HUES64 (cell line): ENCODE measurements around the gene SEZ6L2. TPM values are rescaled to one million over a fixed set of nuclear protein-coding genes. Genes with fewer than 3 reads are reported as not detected.
"Not testable (repeated sequence)": the region's sequence is repeated elsewhere in the genome, so short reads cannot be mapped to it uniquely, and the experiment has no call there.

Experiments used
- H3K27ac ChIP-seq: 2 replicates; pipeline ENCODE4 v1.7.0; 2013; ENCODE audit warnings: low read depth, low read length, inconsistent platforms
- H3K27me3 ChIP-seq: 2 replicates; pipeline ENCODE4 v1.6.1; 2013; ENCODE audit warnings: mild to moderate bottlenecking, low read length; ENCODE audit not compliant: insufficient read depth
- H3K36me3 ChIP-seq: 2 replicates; pipeline ENCODE4 v1.6.1; 2013; ENCODE audit warnings: mild to moderate bottlenecking, low read length; ENCODE audit not compliant: insufficient read depth
- H3K4me1 ChIP-seq: 2 replicates; pipeline ENCODE4 v1.6.1; 2013; ENCODE audit warnings: mild to moderate bottlenecking, low read length, moderate library complexity; ENCODE audit not compliant: insufficient read depth
- H3K4me3 ChIP-seq: 2 replicates; pipeline ENCODE4 v1.5.1; 2013; ENCODE audit warnings: mild to moderate bottlenecking, low read length, moderate library complexity
- H3K9ac ChIP-seq: 2 replicates; pipeline ENCODE4 v1.6.1; 2013; ENCODE audit warnings: mild to moderate bottlenecking, low read depth, low read length
- H3K9me3 ChIP-seq: 2 replicates; pipeline ENCODE4 v1.6.1; 2013; ENCODE audit warnings: low read depth, low read length; ENCODE audit not compliant: insufficient read depth
- WGBS: fragments of 150-250, 120-280 bp; methylation state at CpG from one replicate; pipeline ENCODE4 v1.1.7; 2013; ENCODE audit warnings: missing lambda C conversion rate; 5-methylcytosine and 5-hydroxymethylcytosine counted together
- polyA plus RNA-seq, 2 experiments: library from polyadenylated mRNA; stranded (reverse); fragments of 50-300 nt; gene quantifications; one replicate each; pipeline ENCODE4 v1.2.3, GENCODE V29; 2013

The SEZ6L2 gene
- polyA plus RNA-seq (2013, experiment 1 of 2): 24.5 TPM
- polyA plus RNA-seq (2013, experiment 2 of 2): 29.4 TPM

GRCh38 chr16:29899516-29900101 lies at the start of gene SEZ6L2:
Gene SEZ6L2 (minus strand): TSS chr16:29899550. CDS start chr16:29899019, 531 bp downstream.
- H3K9ac ChIP-seq: peak within 1 kb of the TSS; percentile 77
- WGBS: under 1% methylated on average over 27 of the region's 29 CpGs
- H3K27ac ChIP-seq: peak within 1 kb of the TSS; percentile 82
- H3K4me3 ChIP-seq: peak within 1 kb of the TSS; percentile 99
- H3K27me3 ChIP-seq: no peaks in the 10 kb centered on the region
- H3K4me1 ChIP-seq: peaks cover 11% of the 10 kb centered on the region; the same call in 1 of the 2 replicates
- peaks cover 9% of the 10 kb centered on the region; the same call in 1 of the 2 replicates for H3K36me3 ChIP-seq
- H3K9me3 ChIP-seq: no peaks in the 10 kb centered on the region

DNA sequence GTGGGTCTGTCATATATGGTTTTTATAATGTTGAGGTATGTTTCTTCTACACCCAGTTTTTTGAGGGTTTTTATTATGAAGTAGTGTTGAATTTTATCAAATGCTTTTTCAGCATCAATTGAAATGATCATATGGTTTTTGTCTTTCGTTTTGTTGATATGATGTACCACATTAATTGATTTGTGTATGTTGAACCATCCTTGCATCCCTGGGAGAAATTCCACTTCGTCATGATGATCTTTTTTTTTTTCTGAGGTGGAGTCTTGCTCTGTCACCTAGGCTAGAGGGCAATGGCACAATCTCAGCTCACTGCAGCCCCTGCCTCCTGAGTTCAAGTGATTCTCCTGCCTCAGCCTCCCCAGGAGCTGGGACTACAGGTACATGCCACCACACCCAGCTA lies 48.5 kb upstream of the SEZ6L2 start:
- Histone ChIP-seq H3K27ac (no peak overlapping the region), H3K36me3 (no peaks in the 10 kb centered on the region), H3K9ac (no peak overlapping the region), H3K27me3 (no peaks in the 10 kb centered on the region), H3K9me3 (no peaks in the 10 kb centered on the region), H3K4me1 (peaks cover 12% of the 10 kb centered on the region; the same call in 1 of the 2 replicates), H3K4me3 (no peak overlapping the region)
- 87% methylated on average over 2 of the region's 2 CpGs for WGBS

- H3K27me3 ChIP-seq: no peaks in the 10 kb centered on the region
- peaks cover 7% of the 10 kb centered on the region; the same call in 1 of the 2 replicates for H3K4me1 ChIP-seq
- no peak overlapping the region for H3K4me3 ChIP-seq
- no peaks in the 10 kb centered on the region for H3K9me3 ChIP-seq
- no peak overlapping the region for H3K9ac ChIP-seq
- peak overlapping the region; percentile 71 for H3K27ac ChIP-seq
- WGBS: 57% methylated on average over 11 of the region's 11 CpGs
- H3K36me3 ChIP-seq: no peaks in the 10 kb centered on the region
Observed at GRCh38 chr16:29943846-29944799, 44.8 kb upstream of the SEZ6L2 start.

GRCh38 chr16:29940656-29941055 lies 41.3 kb upstream of the SEZ6L2 start:
- no peak overlapping the region for H3K4me3 ChIP-seq
- 92% methylated on average over 4 of the region's 4 CpGs for WGBS

GRCh38 chr16:29931750-29932149 lies 32.4 kb upstream of the SEZ6L2 start:
- WGBS: no CpG with 5 or more reads among the region's 2 CpGs
- not testable (repeated sequence) for H3K4me1 ChIP-seq, H3K9ac ChIP-seq, H3K27ac ChIP-seq, H3K4me3 ChIP-seq, H3K36me3 ChIP-seq, H3K9me3 ChIP-seq, H3K27me3 ChIP-seq

More at GRCh38 chr16:29940656-29941055, 41.3 kb upstream of the SEZ6L2 start:
- Histone ChIP-seq H3K36me3 (no peaks in the 10 kb centered on the region), H3K4me1 (peaks cover 7% of the 10 kb centered on the region; the same call in 1 of the 2 replicates), H3K9ac (no peak overlapping the region), H3K27ac (no peak overlapping the region), H3K27me3 (no peaks in the 10 kb centered on the region), H3K9me3 (no peaks in the 10 kb centered on the region)

GRCh38 chr16:29927070-29927905 lies 27.9 kb upstream of the SEZ6L2 start:
- H3K4me1 ChIP-seq: peaks cover 7% of the 10 kb centered on the region; the same call in 1 of the 2 replicates
- WGBS: 84% methylated on average over 11 of the region's 12 CpGs
- H3K27me3 ChIP-seq: no peaks in the 10 kb centered on the region
- peak overlapping the region; percentile 77 for H3K4me3 ChIP-seq
- H3K9ac ChIP-seq: peak overlapping the region; percentile 94; the same call in 1 of the 2 replicates
- H3K27ac ChIP-seq: no peak overlapping the region
- H3K9me3 ChIP-seq: no peaks in the 10 kb centered on the region
- peaks cover 8% of the 10 kb centered on the region for H3K36me3 ChIP-seq

- no peaks in the 10 kb centered on the region for H3K9me3 ChIP-seq
- no peaks in the 10 kb centered on the region for H3K27me3 ChIP-seq
- peaks cover 7% of the 10 kb centered on the region; the same call in 1 of the 2 replicates for H3K4me1 ChIP-seq
- H3K36me3 ChIP-seq: peaks cover 15% of the 10 kb centered on the region
- 12% methylated on average over 12 of the region's 12 CpGs for WGBS
- H3K9ac ChIP-seq: peak overlapping the region; percentile 94
- H3K27ac ChIP-seq: peak overlapping the region; percentile 78
- peak overlapping the region; percentile 77 for H3K4me3 ChIP-seq
Observed at GRCh38 chr16:29926711-29927052, 27.3 kb upstream of the SEZ6L2 start.

GRCh38 chr16:29925781-29926710 lies 26.7 kb upstream of the SEZ6L2 start, which contains the start of gene KCTD13:
Gene KCTD13 (minus strand): TSS chr16:29926226. CDS start chr16:29926033, 193 bp downstream.
- Histone ChIP-seq H3K9me3 (no peaks in the 10 kb centered on the region), H3K4me3 (peak within 1 kb of the TSS; percentile 77), H3K4me1 (peaks cover 7% of the 10 kb centered on the region; the same call in 1 of the 2 replicates), H3K27me3 (no peaks in the 10 kb centered on the region), H3K36me3 (peaks cover 21% of the 10 kb centered on the region), H3K27ac (peak within 1 kb of the TSS; percentile 78), H3K9ac (peak within 1 kb of the TSS; percentile 94)
- whole genome bisulfite sequencing: under 1% methylated on average over 89 of the region's 89 CpGs

DNA sequence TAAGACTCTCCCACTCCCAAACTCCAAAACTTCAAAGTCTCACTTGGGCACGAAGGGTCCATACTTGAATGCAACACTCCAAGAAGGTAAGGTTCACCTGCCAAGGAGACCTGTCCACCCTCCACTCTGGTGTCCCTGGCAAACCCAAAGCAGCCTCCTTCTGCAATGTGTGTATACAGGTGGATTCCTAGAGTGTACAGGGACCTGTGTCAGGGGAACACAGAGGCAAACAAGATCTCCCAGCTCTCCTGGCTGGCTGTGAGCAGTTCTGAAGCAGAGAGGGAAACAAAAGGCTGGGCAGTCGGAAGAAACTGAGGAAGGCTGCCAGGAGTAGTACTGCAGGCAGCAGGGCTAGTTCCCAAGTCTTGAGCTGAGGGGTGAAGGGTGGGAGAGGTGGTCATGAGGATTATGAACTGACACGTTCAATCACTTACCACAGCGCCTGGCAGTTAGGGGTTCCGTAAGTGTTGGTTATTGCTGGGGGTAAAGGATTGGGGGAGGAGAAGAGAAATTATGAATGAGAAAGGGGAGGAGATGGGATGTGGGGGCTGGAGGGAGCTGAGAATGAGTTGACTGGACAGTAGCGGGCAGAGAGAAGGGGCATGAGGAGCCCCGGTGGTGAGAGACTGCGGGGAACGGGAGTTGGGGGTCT lies 25.9 kb upstream of the SEZ6L2 start:
- H3K9me3 ChIP-seq: no peaks in the 10 kb centered on the region
- no peak overlapping the region for H3K27ac ChIP-seq
- WGBS: 12% methylated on average over 9 of the region's 9 CpGs
- peak overlapping the region; percentile 77 for H3K4me3 ChIP-seq
- H3K9ac ChIP-seq: peak overlapping the region; percentile 94; the same call in 1 of the 2 replicates
- peaks cover 7% of the 10 kb centered on the region; the same call in 1 of the 2 replicates for H3K4me1 ChIP-seq
- no peaks in the 10 kb centered on the region for H3K27me3 ChIP-seq
- H3K36me3 ChIP-seq: peaks cover 29% of the 10 kb centered on the region
